Thoracic aorta (tissue), 2 donors: Measurements from ENCODE around the gene REXO5. TPM values are rescaled to one million over a fixed set of nuclear protein-coding genes. Genes with fewer than 3 reads are reported as not detected.

Experiments
- ATAC-seq: fragments of 150-250 bp; one replicate; pipeline ENCODE4 v1.8.0; 2017; ENCODE audit warnings: low read depth; ENCODE audit not compliant: insufficient number of reproducible peaks, low FRiP score
- DNase-seq: peaks from one replicate; pipeline ENCODE4 v3.0.0-alpha.2; 2020; ENCODE audit warnings: low spot score
- H3K27ac ChIP-seq, 2 donors: fragments of 200-600 bp; sonication (generic); 1 replicate in 1 of 2; 2 replicates in 1 of 2; pipeline ENCODE4 v1.5.1; 2016; ENCODE audit warnings: mild to moderate bottlenecking in 2 of 2, moderate library complexity in 2 of 2
- H3K27me3 ChIP-seq: fragments of 200-600 bp; sonication (generic); replicated peaks from 2 replicates; pipeline ENCODE4 v1.6.0; 2016; ENCODE audit warnings: mild to moderate bottlenecking; ENCODE audit not compliant: insufficient read depth
- H3K36me3 ChIP-seq: fragments of 200-600 bp; sonication (generic); one replicate; pipeline ENCODE4 v1.5.1; 2016
- H3K4me1 ChIP-seq, 2 donors: fragments of 200-600 bp; sonication (generic); 1 replicate in 1 of 2; 2 replicates in 1 of 2; pipeline versions ENCODE4 v1.5.1 to v1.6.0; 2016; ENCODE audit warnings: low read depth in 2 of 2, mild to moderate bottlenecking in 1 of 2; ENCODE audit not compliant: control insufficient read depth in 1 of 2
- H3K4me3 ChIP-seq: fragments of 200-600 bp; sonication (generic); 2 replicates; pipeline ENCODE4 v1.5.1; 2016; ENCODE audit warnings: mild to moderate bottlenecking
- H3K9me3 ChIP-seq: fragments of 200-600 bp; sonication (generic); 2 replicates; pipeline ENCODE4 v1.5.1; 2016
- total RNA-seq, 2 donors: library from RNA; depleted of rRNA; stranded (reverse); fragments of >200 nt; gene quantifications; one replicate each; pipeline versions ENCODE4 v1.1.0 to v1.2.3, GENCODE V29; 2016
- TF ChIP-seq, protein P1 (sequence below): fragments of 200-600 bp; sonication (generic); IDR thresholded peaks from one replicate; pipeline ENCODE4 v1.5.1; 2019; ENCODE audit warnings: antibody characterized with exemption

The REXO5 gene
- total RNA-seq, 2 donors from 2014 or later = 6.5 TPM; not detected in 1

DNA sequence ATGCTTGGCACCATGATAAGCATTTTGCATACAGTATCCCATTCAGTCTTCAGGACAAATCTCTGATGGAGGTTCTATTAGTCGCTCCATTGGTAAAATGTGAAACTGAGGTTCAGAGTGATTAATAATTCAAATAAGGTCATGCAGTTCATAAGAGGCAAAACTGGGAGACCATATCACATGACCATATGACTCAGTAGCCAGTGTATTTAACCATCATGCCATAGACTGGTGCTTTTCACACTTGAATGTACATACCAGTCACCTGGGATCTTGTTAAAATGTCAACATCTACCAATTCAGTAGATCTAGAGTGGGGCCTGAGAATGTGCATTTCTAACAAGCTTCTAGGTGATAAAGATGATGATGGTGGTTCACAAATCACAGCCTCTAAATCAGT, 38.2 kb upstream of the REXO5 start:
- no peaks in the 10 kb centered on the region for H3K36me3 ChIP-seq
- DNase-seq (no peak), ATAC-seq (no peak)
- no peak overlapping the region for H3K4me3 ChIP-seq
- no peaks in the 10 kb centered on the region for H3K9me3 ChIP-seq
- no peaks in the 10 kb centered on the region for H3K27me3 ChIP-seq
- no peak overlapping the region for H3K27ac ChIP-seq
- TF ChIP-seq, protein P1, sequence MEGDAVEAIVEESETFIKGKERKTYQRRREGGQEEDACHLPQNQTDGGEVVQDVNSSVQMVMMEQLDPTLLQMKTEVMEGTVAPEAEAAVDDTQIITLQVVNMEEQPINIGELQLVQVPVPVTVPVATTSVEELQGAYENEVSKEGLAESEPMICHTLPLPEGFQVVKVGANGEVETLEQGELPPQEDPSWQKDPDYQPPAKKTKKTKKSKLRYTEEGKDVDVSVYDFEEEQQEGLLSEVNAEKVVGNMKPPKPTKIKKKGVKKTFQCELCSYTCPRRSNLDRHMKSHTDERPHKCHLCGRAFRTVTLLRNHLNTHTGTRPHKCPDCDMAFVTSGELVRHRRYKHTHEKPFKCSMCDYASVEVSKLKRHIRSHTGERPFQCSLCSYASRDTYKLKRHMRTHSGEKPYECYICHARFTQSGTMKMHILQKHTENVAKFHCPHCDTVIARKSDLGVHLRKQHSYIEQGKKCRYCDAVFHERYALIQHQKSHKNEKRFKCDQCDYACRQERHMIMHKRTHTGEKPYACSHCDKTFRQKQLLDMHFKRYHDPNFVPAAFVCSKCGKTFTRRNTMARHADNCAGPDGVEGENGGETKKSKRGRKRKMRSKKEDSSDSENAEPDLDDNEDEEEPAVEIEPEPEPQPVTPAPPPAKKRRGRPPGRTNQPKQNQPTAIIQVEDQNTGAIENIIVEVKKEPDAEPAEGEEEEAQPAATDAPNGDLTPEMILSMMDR = no peak
- no peaks in the 10 kb centered on the region for H3K4me1 ChIP-seq

DNA sequence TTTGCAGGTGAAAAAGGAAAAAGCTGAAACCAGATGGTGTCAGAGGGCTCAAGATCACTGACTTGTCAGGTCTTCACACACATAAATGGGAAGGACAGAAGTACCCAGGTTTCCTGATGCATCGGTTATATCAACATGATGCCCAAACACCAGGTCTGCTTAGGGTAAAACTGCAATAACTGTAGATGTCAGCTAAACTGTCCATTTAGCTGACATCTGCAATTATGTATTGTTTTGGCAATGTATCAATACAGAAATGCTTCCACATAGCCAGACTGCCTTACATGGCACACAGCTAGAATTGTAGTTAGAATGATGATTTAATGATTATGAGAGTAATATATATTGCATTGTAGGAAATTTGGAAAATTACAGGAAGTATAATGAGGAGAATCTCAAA, 37.5 kb upstream of the REXO5 start:
- H3K4me1 ChIP-seq = no peaks in the 10 kb centered on the region
- H3K9me3 ChIP-seq = no peaks in the 10 kb centered on the region
- no peaks in the 10 kb centered on the region for H3K36me3 ChIP-seq
- ATAC-seq (no peak), DNase-seq (no peak)
- no peak overlapping the region for H3K27ac ChIP-seq
- H3K4me3 ChIP-seq = no peak overlapping the region
- H3K27me3 ChIP-seq = no peaks in the 10 kb centered on the region
- TF ChIP-seq, protein P1 = no peak

DNA sequence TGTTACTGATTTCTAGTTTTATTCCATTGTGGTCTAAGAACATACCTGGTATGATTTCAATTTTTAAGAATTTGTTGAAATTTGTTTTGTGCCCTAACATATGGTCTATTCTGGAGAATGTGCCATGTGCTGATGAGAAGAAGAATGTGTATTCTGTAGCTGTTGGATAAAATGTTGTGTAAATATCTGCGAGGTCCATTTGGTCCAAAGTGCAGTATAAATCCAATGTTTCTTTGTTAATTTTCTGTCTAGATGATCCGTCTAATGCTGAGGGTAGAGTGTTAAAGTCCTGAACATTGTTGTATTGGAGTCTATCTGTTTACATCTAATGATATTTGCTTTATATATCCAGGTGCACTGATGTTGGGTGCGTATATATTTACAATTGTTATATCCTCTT, 32.6 kb upstream of the REXO5 start:
- Histone ChIP-seq H3K36me3 (no peaks in the 10 kb centered on the region), H3K27me3 (no peaks in the 10 kb centered on the region), H3K9me3 (no peaks in the 10 kb centered on the region), H3K27ac (no peak overlapping the region), H3K4me3 (no peak overlapping the region), H3K4me1 (no peaks in the 10 kb centered on the region)
- TF ChIP-seq, protein P1 = no peak
- ATAC-seq (no peak), DNase-seq (no peak)

DNA sequence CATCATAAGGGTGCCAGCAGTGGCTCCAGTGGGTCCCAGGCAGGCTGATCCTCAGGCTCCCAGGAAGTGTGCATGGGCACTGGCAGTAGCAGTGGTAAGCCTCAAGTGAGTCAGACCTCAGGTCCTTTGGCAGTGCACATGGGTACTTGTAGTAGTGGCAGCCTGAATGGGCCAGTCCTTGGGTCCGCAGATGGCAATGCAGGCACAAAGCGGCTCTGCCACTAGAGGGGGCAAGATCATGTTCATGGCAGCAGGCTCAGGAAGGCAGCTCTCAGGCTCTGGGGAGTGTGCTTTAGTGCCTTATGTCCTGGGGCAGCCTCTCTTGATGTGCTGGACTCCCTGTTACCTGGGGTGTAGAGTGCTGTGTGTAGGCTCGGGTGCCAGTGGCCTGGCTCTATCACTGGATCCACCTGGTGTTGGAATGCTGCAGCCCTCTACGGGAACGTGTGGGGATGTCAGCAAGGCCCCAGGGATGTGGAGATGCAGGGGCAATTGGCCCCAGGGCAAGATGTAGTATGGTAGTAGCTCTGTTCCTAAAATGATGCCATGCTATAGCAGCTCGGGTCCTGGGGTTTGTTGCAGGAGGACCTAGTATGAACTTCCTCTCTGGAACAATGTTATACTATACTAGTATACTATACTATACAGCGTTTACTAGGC, 31.5 kb upstream of the REXO5 start:
- ATAC-seq (no peak), DNase-seq (no peak)
- Histone ChIP-seq H3K27ac (no peak overlapping the region), H3K4me1 (no peaks in the 10 kb centered on the region), H3K4me3 (no peak overlapping the region), H3K9me3 (no peaks in the 10 kb centered on the region), H3K27me3 (no peaks in the 10 kb centered on the region), H3K36me3 (no peaks in the 10 kb centered on the region)
- TF ChIP-seq, protein P1 = peak; percentile 12

DNA sequence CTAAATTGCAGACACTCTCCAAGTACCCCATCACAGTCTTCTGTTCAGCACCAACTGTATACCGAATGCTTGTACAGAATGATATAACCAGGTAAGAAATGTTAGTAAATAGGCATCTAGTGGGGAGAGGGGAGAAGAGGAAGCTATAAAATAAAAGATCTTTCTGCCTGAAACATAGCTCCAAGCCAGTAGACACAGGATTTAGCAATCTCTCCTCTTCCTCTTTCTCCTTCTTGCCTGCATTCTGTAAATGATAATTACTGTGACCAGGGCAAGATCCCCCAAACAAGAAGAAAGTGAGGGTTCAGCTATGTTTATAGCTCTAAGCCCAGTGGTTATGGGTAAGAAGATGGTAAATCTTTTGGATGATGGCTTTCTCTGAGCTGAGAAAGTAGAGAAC, 24.6 kb upstream of the REXO5 start:
- ATAC-seq (no peak), DNase-seq (no peak)
- Histone ChIP-seq H3K36me3 (no peaks in the 10 kb centered on the region), H3K27ac (no peak overlapping the region), H3K4me3 (no peak overlapping the region), H3K27me3 (no peaks in the 10 kb centered on the region), H3K4me1 (no peaks in the 10 kb centered on the region), H3K9me3 (no peaks in the 10 kb centered on the region)
- TF ChIP-seq, protein P1 = no peak
